Vagina (tissue), 2 donors: ENCODE data around the gene CKMT2.
A peak's percentile ranks its signal among the peaks of the same experiment; 100 is the strongest.

ENCODE experiments used
- POLR2A ChIP-seq, 2 donors: fragments of 450-650 bp; IDR thresholded peaks; one replicate each; pipeline ENCODE4 v1.6.1; 2017; ENCODE audit warnings: antibody characterized with exemption in 2 of 2, mild to moderate bottlenecking in 2 of 2, moderate library complexity in 2 of 2
- POLR2AphosphoS5 ChIP-seq, 2 donors: sonication (generic); formaldehyde crosslinking; IDR thresholded peaks; one replicate each; pipeline ENCODE4 v1.9.0; 2017; ENCODE audit warnings: antibody characterized with exemption in 2 of 2, mild to moderate bottlenecking in 2 of 2, low read depth in 1 of 2; ENCODE audit not compliant: insufficient read depth in 1 of 2
- TF ChIP-seq, protein P1 (sequence below), 3 experiments: fragments of 450-650 bp in 2 of 3; fragments of 200-600 bp in 1 of 3; sonication (generic) in 1 of 3; IDR thresholded peaks; one replicate each; pipeline ENCODE4 v1.5.1; 2017 to 2019; ENCODE audit warnings: antibody characterized with exemption in 3 of 3, mild to moderate bottlenecking in 2 of 3, moderate library complexity in 2 of 3

DNA sequence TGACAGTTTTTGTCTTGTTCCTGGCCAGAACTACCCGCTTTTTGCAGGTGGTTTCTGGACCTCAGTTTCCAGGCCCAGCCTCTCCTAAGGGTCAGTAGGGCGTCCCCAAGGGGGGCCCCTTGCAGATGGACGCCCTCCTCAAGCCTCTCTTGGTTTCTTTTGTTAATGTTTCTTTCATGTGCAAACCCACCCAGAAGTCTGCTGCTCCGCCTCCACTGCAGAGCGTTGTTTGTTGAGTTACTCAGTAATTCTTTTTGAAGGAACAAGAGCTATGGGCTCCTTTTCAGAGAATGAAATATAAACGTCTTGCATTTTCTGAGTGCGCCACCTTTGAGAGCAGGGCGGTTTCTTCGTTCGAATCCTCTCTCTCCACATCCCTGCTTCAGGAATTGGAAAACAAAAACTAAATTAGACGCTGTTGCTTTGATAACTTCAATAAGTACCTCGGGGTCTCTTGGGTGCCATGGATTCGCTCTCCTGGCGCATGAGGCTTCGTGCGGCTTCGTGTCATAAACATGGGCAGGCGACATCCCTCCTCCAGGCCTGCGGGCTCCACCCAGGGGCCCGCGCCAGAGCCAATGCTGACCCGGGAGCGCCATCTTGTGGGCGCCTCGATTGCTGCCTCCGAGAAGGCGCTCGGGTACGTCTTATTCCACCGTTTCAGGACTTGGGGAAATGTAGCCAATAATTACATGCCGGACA lies 38.3 kb upstream of the CKMT2 start:
- TF ChIP-seq, protein P1, sequence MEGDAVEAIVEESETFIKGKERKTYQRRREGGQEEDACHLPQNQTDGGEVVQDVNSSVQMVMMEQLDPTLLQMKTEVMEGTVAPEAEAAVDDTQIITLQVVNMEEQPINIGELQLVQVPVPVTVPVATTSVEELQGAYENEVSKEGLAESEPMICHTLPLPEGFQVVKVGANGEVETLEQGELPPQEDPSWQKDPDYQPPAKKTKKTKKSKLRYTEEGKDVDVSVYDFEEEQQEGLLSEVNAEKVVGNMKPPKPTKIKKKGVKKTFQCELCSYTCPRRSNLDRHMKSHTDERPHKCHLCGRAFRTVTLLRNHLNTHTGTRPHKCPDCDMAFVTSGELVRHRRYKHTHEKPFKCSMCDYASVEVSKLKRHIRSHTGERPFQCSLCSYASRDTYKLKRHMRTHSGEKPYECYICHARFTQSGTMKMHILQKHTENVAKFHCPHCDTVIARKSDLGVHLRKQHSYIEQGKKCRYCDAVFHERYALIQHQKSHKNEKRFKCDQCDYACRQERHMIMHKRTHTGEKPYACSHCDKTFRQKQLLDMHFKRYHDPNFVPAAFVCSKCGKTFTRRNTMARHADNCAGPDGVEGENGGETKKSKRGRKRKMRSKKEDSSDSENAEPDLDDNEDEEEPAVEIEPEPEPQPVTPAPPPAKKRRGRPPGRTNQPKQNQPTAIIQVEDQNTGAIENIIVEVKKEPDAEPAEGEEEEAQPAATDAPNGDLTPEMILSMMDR (IDR thresholded peaks at IDR 0.05): peak; percentile 75 to 80 (median 80)
- TF ChIP-seq POLR2AphosphoS5 (IDR thresholded peaks at IDR 0.05; ENCODE audit: insufficient read depth in 1 of 2, low read depth in 1 of 2) (peak in 1 of 2 donors; percentile 51), POLR2A (IDR thresholded peaks at IDR 0.05) (no peak)
